GM21447 (cell line): ENCODE data around the gene SAMD7.

Experiments
- ATAC-seq: cut with Tn5 transposase; IDR thresholded peaks from one replicate; pipeline ENCODE4 v1.9.1; 2021; ENCODE audit not compliant: unreplicated experiment

SAMD7 gene

DNA sequence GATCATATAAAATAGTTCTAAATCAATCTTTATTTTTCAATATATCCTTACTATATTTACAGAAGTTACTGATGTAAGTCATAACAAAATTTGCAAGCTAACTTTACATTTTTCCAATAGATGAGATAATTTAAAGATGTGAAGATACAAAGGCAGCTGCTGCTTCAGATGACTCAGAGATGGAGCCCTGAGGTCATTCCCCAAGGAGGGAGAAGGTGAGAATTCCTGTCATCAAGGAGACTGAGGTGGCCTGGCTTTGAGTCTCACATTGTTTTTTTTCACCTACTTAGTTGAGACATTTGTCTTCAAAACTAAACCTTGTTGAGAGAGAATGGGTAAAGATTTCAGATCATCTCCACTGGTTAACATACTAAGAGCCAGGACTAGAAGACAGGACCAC, 3.9 kb upstream of the SAMD7 start:
- no peak for ATAC-seq

- ATAC-seq: no peak
These were observed 3.4 kb upstream of the SAMD7 start for GRCh38 chr3:169907944-169908343.

DNA sequence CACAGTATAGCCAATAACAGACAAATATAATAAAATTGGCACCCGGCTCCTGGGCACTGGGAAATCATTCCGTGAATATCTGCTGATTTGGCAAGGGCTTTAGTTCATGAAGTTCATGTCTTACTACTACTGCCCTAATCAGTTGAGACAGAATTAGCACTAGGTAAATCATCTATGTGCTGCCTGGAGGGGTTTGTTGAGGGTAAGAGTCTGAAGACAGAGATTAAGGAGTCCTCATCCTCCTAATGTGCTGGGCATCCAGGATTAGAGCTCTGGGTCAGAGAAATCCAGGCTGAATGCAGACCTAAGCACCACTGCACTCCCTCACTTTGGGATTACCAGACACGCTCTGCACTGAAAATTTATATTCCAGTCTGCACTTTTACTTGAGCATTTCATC, 2.0 kb downstream of the SAMD7 start:
- no peak for ATAC-seq

- ATAC-seq: no peak
These were observed 2.9 kb downstream of the SAMD7 start for GRCh38 chr3:169914321-169914720.

- no peak for ATAC-seq
These were observed 11.8 kb downstream of the SAMD7 start for GRCh38 chr3:169923189-169923588.

- no peak for ATAC-seq
These were observed 12.5 kb downstream of the SAMD7 start for GRCh38 chr3:169923831-169924230.

DNA sequence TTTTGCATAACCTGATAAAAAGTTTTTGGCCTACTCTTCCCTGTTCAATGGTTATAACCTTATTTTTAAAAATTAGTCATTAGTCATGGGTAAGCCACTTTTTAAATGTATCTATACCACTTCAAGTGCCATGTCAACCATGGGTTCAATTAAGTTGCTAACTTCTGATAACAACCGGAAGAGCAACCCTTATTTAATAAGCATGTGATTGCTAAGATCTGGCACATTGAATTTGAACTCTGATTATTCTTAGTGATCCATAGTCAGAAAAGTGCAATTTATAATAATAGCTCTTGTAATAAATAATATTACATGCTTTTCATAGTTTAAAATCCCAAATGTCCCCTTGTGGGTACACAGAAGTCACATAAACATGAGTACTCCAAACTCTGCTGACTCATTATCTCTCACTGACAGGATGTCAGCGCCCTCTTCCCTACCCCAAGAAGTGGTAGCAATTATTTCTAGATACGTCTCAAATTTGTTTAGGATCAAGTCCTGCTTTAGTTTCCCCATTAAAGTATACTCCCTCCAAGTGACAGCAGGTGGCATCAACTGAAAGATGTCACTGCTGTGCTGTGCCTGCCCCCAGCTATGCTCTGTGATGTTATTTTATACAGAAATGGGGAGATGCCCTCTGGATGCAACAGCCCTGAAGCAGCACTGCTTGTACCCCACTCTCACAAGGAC, 18.6 kb downstream of the SAMD7 start:
- ATAC-seq: peak; percentile 21

DNA sequence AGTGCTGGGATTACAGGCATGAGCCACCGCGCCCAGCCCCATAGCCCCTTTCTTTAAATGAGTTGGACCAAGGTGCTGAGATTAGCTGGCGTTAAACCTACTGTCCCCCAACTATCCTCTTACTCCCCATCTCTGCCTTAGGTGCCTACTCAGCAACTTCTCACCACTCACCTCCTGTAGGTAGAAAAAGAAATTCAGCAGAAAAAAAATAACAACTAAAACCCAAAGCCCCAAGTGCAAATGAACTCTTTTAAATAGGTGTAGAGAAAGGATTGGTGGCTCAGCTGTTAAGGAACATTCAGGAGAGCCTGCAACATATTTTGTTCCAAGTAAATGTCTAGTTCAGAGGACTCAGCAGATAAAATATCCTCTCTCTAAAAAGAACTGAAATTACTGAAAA, 19.5 kb downstream of the SAMD7 start:
- no peak for ATAC-seq

DNA sequence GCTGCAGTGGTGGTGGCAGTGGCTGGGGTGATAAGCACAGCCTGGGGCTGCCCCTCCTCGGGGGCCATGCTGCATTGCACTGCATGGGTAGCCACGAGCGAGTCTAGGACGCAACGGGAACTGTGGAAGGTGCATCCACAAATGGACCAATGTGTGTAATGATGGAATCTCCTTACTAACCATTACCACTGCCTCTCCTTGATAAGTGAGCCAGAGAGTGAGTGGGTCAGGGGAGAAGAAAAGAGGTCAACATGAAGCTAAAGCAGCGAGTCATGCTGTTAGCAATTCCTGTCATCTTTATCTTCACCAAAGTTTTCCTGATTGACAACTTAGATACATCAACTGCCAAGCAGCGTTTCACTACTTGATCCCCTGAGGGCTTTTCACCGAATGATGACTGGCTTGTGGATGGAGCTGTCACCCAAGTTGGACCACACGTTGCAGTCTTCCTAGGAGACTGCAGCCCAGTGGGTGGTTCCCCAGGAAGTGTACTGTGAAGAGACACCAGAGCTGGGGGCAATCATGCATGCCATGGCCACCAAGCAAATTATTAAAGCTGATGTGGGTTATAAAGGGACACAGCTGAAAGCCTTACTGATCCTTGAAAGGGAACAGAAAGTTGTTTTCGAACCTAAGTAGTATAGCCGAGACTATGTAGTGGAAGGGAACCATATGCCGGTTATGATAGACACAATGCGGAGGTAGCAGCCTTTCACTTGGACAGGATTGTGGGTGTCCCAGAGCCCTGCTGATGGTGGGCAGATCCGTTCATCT, 20.6 kb downstream of the SAMD7 start:
- ATAC-seq: peak; percentile 94

DNA sequence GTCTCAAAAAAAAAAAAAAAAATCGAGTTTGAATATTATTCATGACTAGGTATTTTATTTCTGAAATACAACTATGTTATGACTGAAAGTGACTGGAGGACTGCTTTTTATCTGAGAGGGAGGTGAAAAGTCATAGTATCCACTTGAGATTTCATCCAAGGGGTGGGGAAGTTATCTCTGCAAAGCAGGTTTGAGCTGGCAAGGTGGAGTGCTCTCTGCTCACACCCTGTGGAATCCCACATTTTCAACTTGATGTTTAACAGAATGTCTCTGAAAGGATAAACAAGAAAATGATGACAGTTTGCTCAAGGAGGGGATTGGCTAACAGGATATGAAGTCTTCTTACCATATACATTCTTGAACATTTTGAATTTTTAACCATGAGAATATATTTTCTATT, 27.9 kb downstream of the SAMD7 start:
- no peak for ATAC-seq

- no peak for ATAC-seq
These were observed 28.4 kb downstream of the SAMD7 start for GRCh38 chr3:169939751-169940150.

DNA sequence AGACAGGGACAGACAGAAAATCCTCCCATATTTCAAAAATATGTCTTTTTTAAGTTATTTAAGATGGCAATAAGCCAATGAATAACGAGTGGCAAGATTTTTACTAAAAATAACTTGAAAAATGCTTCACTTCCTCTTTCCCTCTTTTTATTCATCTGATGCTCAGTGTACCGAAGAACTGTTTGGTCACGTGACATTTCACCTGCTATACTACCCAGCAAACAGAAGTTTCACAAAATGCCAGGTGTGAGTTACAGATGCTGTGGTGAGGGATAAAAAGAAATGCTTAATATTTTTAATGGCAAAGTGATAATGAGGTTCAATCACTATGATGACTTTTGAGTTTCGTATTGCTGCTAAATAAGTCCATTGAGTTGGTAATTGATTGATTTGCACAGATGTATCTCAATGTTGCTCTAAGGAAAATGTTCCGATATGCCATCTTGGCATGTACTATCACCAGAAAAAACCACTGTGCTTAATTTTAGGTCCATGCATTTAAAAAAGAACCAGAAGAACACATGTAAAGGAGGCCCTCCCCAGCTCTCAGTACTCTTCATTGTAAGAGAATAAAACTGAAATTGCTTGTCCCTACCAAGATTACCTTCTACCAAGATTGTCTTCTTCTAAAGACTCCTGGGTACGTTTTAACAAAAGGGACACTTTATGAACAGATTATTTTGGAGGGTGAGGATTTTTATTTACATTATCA, 29.3 kb downstream of the SAMD7 start:
- peak; percentile 74 for ATAC-seq

DNA sequence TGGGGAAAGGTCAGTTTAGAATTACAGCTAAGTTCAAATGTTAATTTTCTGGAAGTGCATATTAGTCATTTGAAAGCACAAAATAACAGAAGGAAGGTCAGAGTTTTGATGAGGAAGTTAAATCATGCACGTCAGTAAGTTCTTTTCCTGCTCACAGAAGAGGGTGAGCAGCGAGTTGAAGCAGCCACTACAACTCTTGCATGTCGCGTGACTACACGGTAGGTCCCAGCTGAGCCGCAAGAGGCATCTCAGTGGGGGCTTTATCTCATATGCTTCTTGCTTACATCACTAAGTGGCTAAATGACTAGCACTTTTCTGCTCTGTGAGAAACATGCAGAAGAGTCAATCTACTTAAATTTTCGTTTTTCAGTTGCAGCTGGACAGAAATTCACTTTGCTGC, 33.9 kb downstream of the SAMD7 start:
- peak; percentile 83 for ATAC-seq

GRCh38 chr3:169946336-169946735, 35.0 kb downstream of the SAMD7 start:
- no peak for ATAC-seq

- ATAC-seq: no peak
These were observed 37.4 kb downstream of the SAMD7 start for GRCh38 chr3:169948559-169949448.

DNA sequence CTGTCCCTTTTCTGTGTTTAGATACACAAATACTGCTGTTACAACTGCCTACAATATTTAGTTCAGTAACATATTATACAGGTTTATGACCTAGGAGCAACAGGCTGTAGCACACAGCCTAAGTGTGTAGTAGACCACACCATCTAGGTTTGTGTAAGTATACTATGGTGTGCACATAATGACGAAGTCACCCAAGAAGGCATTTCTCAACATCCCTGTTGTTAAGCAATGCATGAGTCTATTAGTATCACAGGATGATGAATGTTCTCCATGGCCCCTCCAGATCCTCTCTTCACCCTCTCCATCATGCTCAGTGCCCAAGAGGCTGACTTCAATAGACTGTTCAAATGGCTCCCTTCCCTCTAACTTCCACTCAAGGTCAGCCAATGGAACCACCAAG, 40.7 kb downstream of the SAMD7 start:
- no peak for ATAC-seq

GRCh38 chr3:169953462-169954141, 42.2 kb downstream of the SAMD7 start:
- ATAC-seq: peak; percentile 12

DNA sequence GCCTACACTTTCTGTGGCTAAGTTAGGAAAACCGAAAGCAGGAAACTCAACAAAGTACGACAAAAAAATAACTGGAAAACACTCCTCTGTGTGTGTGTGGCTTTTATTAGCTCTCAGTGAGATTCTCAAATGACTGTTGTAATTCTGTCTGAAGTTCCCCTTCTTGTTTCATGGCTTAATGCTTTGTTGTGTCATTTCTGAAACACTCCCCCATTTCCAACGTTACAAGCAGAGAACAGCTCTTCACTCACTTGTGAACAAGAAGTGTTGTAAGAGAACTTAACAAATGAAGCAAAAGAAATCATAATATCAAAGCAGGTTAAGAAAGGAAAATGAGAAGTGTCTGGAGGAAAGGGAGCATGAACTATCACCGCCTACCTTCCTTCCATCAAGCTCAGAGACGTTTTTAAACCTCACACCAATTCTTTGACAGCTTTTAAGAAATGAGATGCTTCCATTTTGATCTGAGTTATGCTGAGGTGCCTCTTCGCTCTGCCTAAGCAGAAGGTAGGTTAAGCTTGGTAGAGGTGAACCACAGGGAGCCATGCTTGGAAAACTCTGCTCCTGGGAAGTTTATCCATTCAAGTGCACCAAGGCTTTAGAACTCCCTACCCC, 42.9 kb downstream of the SAMD7 start:
- ATAC-seq: peak; percentile 68

- ATAC-seq: no peak
These were observed 44.0 kb downstream of the SAMD7 start for GRCh38 chr3:169955406-169955805.

- ATAC-seq: no peak
These were observed 52.8 kb downstream of the SAMD7 start for GRCh38 chr3:169964176-169964575.
